Upper lobe of left lung (tissue), 6 donors: Measurements from ENCODE around the gene CDH10. TPM values are rescaled to one million over a fixed set of nuclear protein-coding genes. Genes with fewer than 3 reads are reported as not detected.

ENCODE experiments used
- ATAC-seq, 2 donors: fragments of 200-7000 bp; cut with Tn5 transposase; one replicate each; pipeline ENCODE4 v1.9.1; 2022; ENCODE audit warnings: mild to moderate bottlenecking in 2 of 2, moderate library complexity in 2 of 2; ENCODE audit not compliant: low FRiP score in 2 of 2
- DNase-seq, 2 donors: peaks; one replicate each; pipeline ENCODE4 v3.0.0-alpha.2; 2019 to 2020
- H3K27ac ChIP-seq, 4 donors: fragments of 200-600 bp; sonication (generic); one replicate each; pipeline ENCODE4 v1.5.1; 2016 to 2019
- H3K27me3 ChIP-seq, 4 donors: fragments of 200-600 bp; sonication (generic); one replicate each; pipeline ENCODE4 v1.5.1; 2017 to 2019
- H3K36me3 ChIP-seq, 4 donors: fragments of 200-600 bp; sonication (generic); one replicate each; pipeline ENCODE4 v1.5.1; 2016 to 2019
- H3K4me1 ChIP-seq, 4 donors: fragments of 200-600 bp; sonication (generic); one replicate each; pipeline ENCODE4 v1.5.1; 2018 to 2019
- H3K4me3 ChIP-seq, 4 donors: fragments of 200-600 bp; sonication (generic); one replicate each; pipeline ENCODE4 v1.5.1; 2017 to 2019; ENCODE audit warnings: mild to moderate bottlenecking in 2 of 4, moderate library complexity in 1 of 4
- H3K9me3 ChIP-seq, 4 donors: fragments of 200-600 bp; sonication (generic); one replicate each; pipeline ENCODE4 v1.5.1; 2018 to 2019
- EP300 ChIP-seq, 4 donors: sonication (generic); formaldehyde crosslinking; IDR thresholded peaks; one replicate each; pipeline ENCODE4 v1.5.1; 2017; ENCODE audit warnings: antibody characterized with exemption in 4 of 4, control low read depth in 2 of 4
- POLR2A ChIP-seq, 4 donors: fragments of 450-650 bp; IDR thresholded peaks; one replicate each; pipeline ENCODE4 v1.5.1; 2016 to 2017; ENCODE audit warnings: antibody characterized with exemption in 4 of 4, mild to moderate bottlenecking in 2 of 4
- POLR2AphosphoS5 ChIP-seq, 2 donors: sonication (generic); formaldehyde crosslinking; IDR thresholded peaks; one replicate each; pipeline ENCODE4 v1.5.1; 2017; ENCODE audit warnings: antibody characterized with exemption in 2 of 2
- WGBS, 2 donors: methylation state at CpG; one replicate each; pipeline ENCODE4 v1.1.5; 2017 to 2018; 5-methylcytosine and 5-hydroxymethylcytosine counted together
- total RNA-seq, 6 donors: library from RNA; depleted of rRNA in 4 of 6; stranded (reverse); fragments of >200 nt in 4 of 6; gene quantifications; one replicate each; pipeline versions ENCODE4 v1.1.0 to v1.2.1, GENCODE V29; 2016 to 2021
- TF ChIP-seq, protein P1 (sequence below), 6 experiments: fragments of 450-650 bp in 4 of 6; fragments of 200-600 bp in 2 of 6; sonication (generic) in 2 of 6; IDR thresholded peaks; one replicate each; pipeline ENCODE4 v1.5.1; 2016 to 2019; ENCODE audit warnings: antibody characterized with exemption in 6 of 6
- donor health status: DM: no; HTN: no; CAD: no; lungs with moderate emphysema.
- donor health status: DM: no; HTN: yes; CAD: no; lungs with severe emphysema.

Gene CDH10
- total RNA-seq, 6 donors from 2014 or later: 0.26 to 0.78 (median 0.52) TPM; not detected in 2

DNA sequence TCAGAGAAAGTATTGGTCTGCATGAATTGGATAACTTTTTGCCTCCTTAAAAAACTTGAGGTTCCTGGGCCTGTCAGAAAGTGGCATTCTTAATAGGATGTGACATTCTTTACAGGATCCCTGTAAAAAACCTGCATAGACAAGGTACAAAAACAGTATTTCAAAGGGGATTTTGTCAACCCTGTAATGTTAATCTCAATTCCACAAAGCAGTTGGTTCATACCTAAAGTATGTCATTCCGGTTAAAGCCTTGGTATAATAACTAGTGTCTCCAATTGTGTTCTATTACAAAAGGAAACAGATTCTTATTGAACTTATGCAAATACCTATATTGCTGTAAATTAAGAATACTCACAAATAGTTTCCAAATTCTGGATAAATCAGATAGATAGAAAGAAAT, 169.7 kb downstream of the CDH10 start:
- Histone ChIP-seq H3K4me3 (no peak overlapping the region), H3K36me3 (no peaks in the 10 kb centered on the region), H3K9me3 (no peaks in the 10 kb centered on the region), H3K27ac (no peak overlapping the region), H3K4me1 (no peaks in the 10 kb centered on the region), H3K27me3 (no peaks in the 10 kb centered on the region)
- TF ChIP-seq, protein P1, sequence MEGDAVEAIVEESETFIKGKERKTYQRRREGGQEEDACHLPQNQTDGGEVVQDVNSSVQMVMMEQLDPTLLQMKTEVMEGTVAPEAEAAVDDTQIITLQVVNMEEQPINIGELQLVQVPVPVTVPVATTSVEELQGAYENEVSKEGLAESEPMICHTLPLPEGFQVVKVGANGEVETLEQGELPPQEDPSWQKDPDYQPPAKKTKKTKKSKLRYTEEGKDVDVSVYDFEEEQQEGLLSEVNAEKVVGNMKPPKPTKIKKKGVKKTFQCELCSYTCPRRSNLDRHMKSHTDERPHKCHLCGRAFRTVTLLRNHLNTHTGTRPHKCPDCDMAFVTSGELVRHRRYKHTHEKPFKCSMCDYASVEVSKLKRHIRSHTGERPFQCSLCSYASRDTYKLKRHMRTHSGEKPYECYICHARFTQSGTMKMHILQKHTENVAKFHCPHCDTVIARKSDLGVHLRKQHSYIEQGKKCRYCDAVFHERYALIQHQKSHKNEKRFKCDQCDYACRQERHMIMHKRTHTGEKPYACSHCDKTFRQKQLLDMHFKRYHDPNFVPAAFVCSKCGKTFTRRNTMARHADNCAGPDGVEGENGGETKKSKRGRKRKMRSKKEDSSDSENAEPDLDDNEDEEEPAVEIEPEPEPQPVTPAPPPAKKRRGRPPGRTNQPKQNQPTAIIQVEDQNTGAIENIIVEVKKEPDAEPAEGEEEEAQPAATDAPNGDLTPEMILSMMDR (IDR thresholded peaks at IDR 0.05): no peak
- TF ChIP-seq POLR2A (IDR thresholded peaks at IDR 0.05) (no peak), POLR2AphosphoS5 (IDR thresholded peaks at IDR 0.05) (no peak), EP300 (IDR thresholded peaks at IDR 0.05) (no peak)
- WGBS, 2 donors: 86 to 92% methylated on average over 1 of the region's 1 CpG
- DNase-seq: no peak
- no peak for ATAC-seq

DNA sequence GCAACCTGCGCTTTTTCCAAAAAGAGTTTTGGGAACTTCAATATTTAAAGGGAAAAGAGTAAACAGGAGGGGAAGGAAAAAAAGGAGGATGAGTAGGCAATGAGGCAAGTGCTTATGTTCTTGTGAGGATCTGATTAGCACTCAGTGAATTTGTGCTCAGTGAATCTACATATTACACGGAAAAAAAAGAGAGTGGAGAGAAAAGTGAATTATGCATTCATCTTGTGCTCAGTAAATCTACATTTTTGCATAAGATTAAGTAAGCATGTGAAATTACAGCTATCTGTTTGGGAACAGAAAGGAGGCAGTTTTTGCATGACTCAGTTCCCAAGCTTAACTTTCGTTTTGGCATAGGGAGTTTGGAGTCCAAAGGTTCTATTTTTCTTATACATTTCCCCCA, 170.1 kb downstream of the CDH10 start:
- TF ChIP-seq POLR2AphosphoS5 (IDR thresholded peaks at IDR 0.05) (no peak), POLR2A (IDR thresholded peaks at IDR 0.05) (no peak), EP300 (IDR thresholded peaks at IDR 0.05) (no peak)
- TF ChIP-seq, protein P1 (IDR thresholded peaks at IDR 0.05): no peak
- no peak overlapping the region for H3K4me3 ChIP-seq
- H3K36me3 ChIP-seq: no peaks in the 10 kb centered on the region
- no peak for DNase-seq
- 79 to 86% methylated on average over 3 of the region's 3 CpGs for WGBS, 2 donors
- H3K27ac ChIP-seq: no peak overlapping the region
- no peaks in the 10 kb centered on the region for H3K27me3 ChIP-seq
- ATAC-seq: no peak
- no peaks in the 10 kb centered on the region for H3K4me1 ChIP-seq
- H3K9me3 ChIP-seq: no peaks in the 10 kb centered on the region

DNA sequence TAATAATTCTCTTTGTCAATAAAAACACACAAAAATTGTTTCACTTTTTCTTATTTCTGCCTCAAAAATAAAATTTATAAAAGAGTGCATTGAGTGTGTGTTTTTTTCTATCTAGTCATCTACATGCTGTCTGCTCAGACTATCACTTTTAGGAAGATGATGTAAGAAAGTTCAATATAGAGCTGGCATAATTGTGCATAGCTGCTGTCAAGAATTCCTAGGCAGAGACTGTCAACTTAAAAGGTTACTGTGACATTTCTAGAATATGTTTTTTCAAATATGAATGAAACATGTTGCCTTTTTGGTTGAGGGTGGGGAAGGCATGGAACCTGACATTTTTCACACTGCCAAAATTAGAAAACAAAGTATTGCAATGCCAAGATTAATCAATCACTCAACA, 172.3 kb downstream of the CDH10 start:
- no peaks in the 10 kb centered on the region for H3K27me3 ChIP-seq
- no peak for TF ChIP-seq POLR2A (IDR thresholded peaks at IDR 0.05)
- no peak for TF ChIP-seq EP300 (IDR thresholded peaks at IDR 0.05)
- TF ChIP-seq, protein P1 (IDR thresholded peaks at IDR 0.05): no peak
- TF ChIP-seq POLR2AphosphoS5 (IDR thresholded peaks at IDR 0.05): no peak
- DNase-seq: no peak
- ATAC-seq: no peak
- H3K4me1 ChIP-seq: no peaks in the 10 kb centered on the region
- no peak overlapping the region for H3K27ac ChIP-seq
- no peak overlapping the region for H3K4me3 ChIP-seq
- no peaks in the 10 kb centered on the region for H3K36me3 ChIP-seq
- no peaks in the 10 kb centered on the region for H3K9me3 ChIP-seq

DNA sequence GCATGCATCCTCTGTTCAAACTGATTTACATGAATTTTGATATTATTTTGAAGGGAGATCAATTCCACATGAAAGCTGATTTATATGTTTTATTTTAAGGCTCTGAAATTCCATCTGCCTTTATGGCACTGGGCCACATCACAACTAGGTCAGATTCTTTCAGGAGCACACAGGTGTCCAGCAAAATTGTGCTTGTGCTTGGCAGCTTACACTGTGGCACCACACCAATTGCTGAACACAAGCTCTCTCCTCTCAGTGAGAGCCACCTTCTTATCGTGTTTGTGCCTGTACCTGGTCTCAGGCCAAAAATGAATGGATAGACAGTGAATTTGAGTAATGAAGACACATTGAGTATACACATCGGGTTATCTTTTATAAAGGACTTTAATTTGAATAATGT, 200.4 kb downstream of the CDH10 start:
- no peak overlapping the region for H3K27ac ChIP-seq
- TF ChIP-seq, protein P1 (IDR thresholded peaks at IDR 0.05): no peak
- TF ChIP-seq EP300 (IDR thresholded peaks at IDR 0.05): no peak
- no peak for TF ChIP-seq POLR2A (IDR thresholded peaks at IDR 0.05)
- no peak for TF ChIP-seq POLR2AphosphoS5 (IDR thresholded peaks at IDR 0.05)
- H3K4me1 ChIP-seq: no peaks in the 10 kb centered on the region
- no peak for DNase-seq
- H3K27me3 ChIP-seq: no peaks in the 10 kb centered on the region
- H3K36me3 ChIP-seq: no peaks in the 10 kb centered on the region
- no peak overlapping the region for H3K4me3 ChIP-seq
- no peak for ATAC-seq
- WGBS, 2 donors: 55 to 70% methylated on average over 2 of the region's 2 CpGs
- no peaks in the 10 kb centered on the region for H3K9me3 ChIP-seq

DNA sequence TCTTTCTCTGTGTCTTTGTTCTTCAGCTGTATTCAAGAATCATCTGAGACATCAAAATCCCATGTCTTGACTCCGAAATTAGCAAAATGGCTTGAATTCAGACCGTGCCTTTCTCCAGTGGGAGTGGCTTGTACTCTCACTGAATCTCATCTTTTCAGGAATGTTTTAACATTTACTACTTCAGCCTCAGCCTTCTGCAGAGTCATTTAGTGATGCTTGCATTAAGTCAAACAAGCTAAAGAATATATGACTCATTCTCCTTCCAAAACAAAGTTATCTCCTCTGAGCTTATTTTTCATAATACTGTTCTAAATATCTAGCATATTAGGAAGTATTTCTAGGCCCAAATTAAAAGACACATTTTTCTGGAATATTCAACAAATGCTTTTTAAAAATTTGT, 205.3 kb downstream of the CDH10 start:
- TF ChIP-seq, protein P1 (IDR thresholded peaks at IDR 0.05): no peak
- TF ChIP-seq POLR2AphosphoS5 (IDR thresholded peaks at IDR 0.05) (no peak), POLR2A (IDR thresholded peaks at IDR 0.05) (no peak), EP300 (IDR thresholded peaks at IDR 0.05) (no peak)
- no peaks in the 10 kb centered on the region for H3K9me3 ChIP-seq
- 63 to 68% methylated on average over 2 of the region's 2 CpGs for WGBS, 2 donors
- H3K36me3 ChIP-seq: no peaks in the 10 kb centered on the region
- H3K4me3 ChIP-seq: no peak overlapping the region
- no peaks in the 10 kb centered on the region for H3K4me1 ChIP-seq
- no peaks in the 10 kb centered on the region for H3K27me3 ChIP-seq
- no peak for ATAC-seq
- no peak for DNase-seq
- H3K27ac ChIP-seq: no peak overlapping the region
